ENCODE data around the gene MMP14. TPM values are rescaled to one million over a fixed set of nuclear protein-coding genes. Genes with fewer than 3 reads are reported as not detected.

MMP14 gene
- total and polyA plus RNA-seq, 9 of the 15 experiments (the other 6 are each of a cell fraction or from before 2014, with no cell fraction given), result 0.36 to 5.8 (median 1.3) TPM; not detected in 2

- ChIA-PET CTCF (ENCODE audit: low intra/inter-chr PET ratio) (interaction anchor here (1.4 kb wide), 1 partner anchor 25 kb away, joined by 5 read pairs; no protein-coding TSS in a partner anchor), POLR2A (interaction anchor here (0.6 to 2.5 kb wide), 3 partner anchors 15 to 429 kb away, joined by 3 to 7 read pairs (median 3); partner anchors contain the start of gene REM2)
- Histone ChIP-seq H3K4me3 (no peak overlapping the region), H3K9me3 (replicated peaks; ENCODE audit: control insufficient read depth, insufficient read depth, low read depth, low read length) (no peaks in the 10 kb centered on the region), H3K79me2 (ENCODE audit: control insufficient read depth, insufficient read depth, low read length) (no peaks in the 10 kb centered on the region), H3K4me1 (replicated peaks in 1 of 2; ENCODE audit: control insufficient read depth in 2 of 2, insufficient read depth in 2 of 2, low read length in 2 of 2) (peaks cover 9 to 42% of the 10 kb centered on the region in 2 experiments; a peak in 3 of 5 replicates), H3K4me2 (ENCODE audit: insufficient read depth, low read length) (peak overlapping the region; percentile 31; the same call in 1 of the 2 replicates), H3K9ac (ENCODE audit: insufficient read depth in 1 of 2, low read depth in 2 of 2, low read length in 2 of 2) (peak overlapping the region in 1 of 2 experiments; percentile 21; a peak in 1 of 4 replicates), H3K9me1 (ENCODE audit: control insufficient read depth, insufficient read depth, low read length) (peaks cover 3% of the 10 kb centered on the region), H3K27me3 (ENCODE audit: control insufficient read depth in 2 of 2, insufficient read depth in 2 of 2, low read length in 2 of 2) (no peaks in the 10 kb centered on the region), H2AFZ (ENCODE audit: low read depth, low read length) (no peak overlapping the region), H3K36me3 (ENCODE audit: control insufficient read depth, insufficient read depth, low read length) (peaks cover 32% of the 10 kb centered on the region), H3K27ac (ENCODE audit: extremely low read depth, low read depth, low read length) (peak overlapping the region; percentile 65), H4K20me1 (replicated peaks; ENCODE audit: control insufficient read depth, insufficient read depth, low read length) (no peaks in the 10 kb centered on the region)
- 13% methylated on average over 1 of the region's 1 CpG for WGBS (ENCODE audit: insufficient coverage, low coverage, missing lambda C conversion rate)
- in situ Hi-C loops (cut with MboI) (no loop called here), intact Hi-C loops (cut with micrococcal nuclease) (no loop called here)
- DNase-seq (ENCODE audit: extremely low read depth in 1 of 4, low spot score in 3 of 4) (peak; percentile 75 to 93 (median 81)), ATAC-seq (peak; percentile 81), FAIRE-seq (peak; percentile 99)
- BruUV-seq (replicated peaks), result no TSS peak
- TF ChIP-seq SAFB (IDR thresholded peaks at IDR 0.05; ENCODE audit: borderline replicate concordance, low read depth, low read length) (no peak), NR1H2 (CRISPR knock-in tag; IDR thresholded peaks at IDR 0.05) (no peak), TCF15 (CRISPR knock-in tag; IDR thresholded peaks at IDR 0.05) (no peak), PHF20 (IDR thresholded peaks at IDR 0.05; ENCODE audit: partially characterized antibody) (no peak), ZNF146 (CRISPR knock-in tag; IDR thresholded peaks at IDR 0.05; ENCODE audit: unreplicated experiment) (no peak), ZNF395 (CRISPR knock-in tag; IDR thresholded peaks at IDR 0.05) (no peak; the same call in 1 of the 2 replicates), PHTF2 (CRISPR knock-in tag; IDR thresholded peaks at IDR 0.05) (no peak), ZFP36 (IDR thresholded peaks at IDR 0.05; ENCODE audit: low read depth, low read length, partially characterized antibody) (no peak), RB1 (IDR thresholded peaks at IDR 0.05; ENCODE audit: low read depth) (no peak), KAT2B (IDR thresholded peaks at IDR 0.05; ENCODE audit: low read depth, low read length) (no peak), ZNF408 (CRISPR knock-in tag; IDR thresholded peaks at IDR 0.05; ENCODE audit: low read depth) (no peak), NCOA1 (IDR thresholded peaks at IDR 0.05; ENCODE audit: low read depth) (peak; percentile 64; the same call in 1 of the 2 replicates), CBX3 (IDR thresholded peaks at IDR 0.05; ENCODE audit: borderline replicate concordance in 1 of 2, low read length in 2 of 2) (peak in 1 of 2 experiments; percentile 66; a peak in 1 of 3 replicates), MED1 (CRISPR knock-in tag; IDR thresholded peaks at IDR 0.05; ENCODE audit: borderline replicate concordance) (no peak), FOXA3 (CRISPR knock-in tag; conservative IDR thresholded peaks at IDR 0.05 in 1 of 2, IDR thresholded peaks at IDR 0.05 in 1 of 2) (no peak), ZSCAN29 (IDR thresholded peaks at IDR 0.05) (no peak), SMARCE1 (IDR thresholded peaks at IDR 0.05) (peak; percentile 75; the same call in 1 of the 2 replicates), RBM39 (optimal IDR thresholded peaks at IDR 0.05; ENCODE audit: low read depth, low read length) (no peak), ZBTB17 (CRISPR knock-in tag; IDR thresholded peaks at IDR 0.05) (no peak)
Observed at GRCh38 chr14:22897357-22897756, 61.0 kb downstream of the MMP14 start.

Data from K562 (cell line).